ENCODE measurements around the gene ADAMTS15.

- TF ChIP-seq, protein P1, sequence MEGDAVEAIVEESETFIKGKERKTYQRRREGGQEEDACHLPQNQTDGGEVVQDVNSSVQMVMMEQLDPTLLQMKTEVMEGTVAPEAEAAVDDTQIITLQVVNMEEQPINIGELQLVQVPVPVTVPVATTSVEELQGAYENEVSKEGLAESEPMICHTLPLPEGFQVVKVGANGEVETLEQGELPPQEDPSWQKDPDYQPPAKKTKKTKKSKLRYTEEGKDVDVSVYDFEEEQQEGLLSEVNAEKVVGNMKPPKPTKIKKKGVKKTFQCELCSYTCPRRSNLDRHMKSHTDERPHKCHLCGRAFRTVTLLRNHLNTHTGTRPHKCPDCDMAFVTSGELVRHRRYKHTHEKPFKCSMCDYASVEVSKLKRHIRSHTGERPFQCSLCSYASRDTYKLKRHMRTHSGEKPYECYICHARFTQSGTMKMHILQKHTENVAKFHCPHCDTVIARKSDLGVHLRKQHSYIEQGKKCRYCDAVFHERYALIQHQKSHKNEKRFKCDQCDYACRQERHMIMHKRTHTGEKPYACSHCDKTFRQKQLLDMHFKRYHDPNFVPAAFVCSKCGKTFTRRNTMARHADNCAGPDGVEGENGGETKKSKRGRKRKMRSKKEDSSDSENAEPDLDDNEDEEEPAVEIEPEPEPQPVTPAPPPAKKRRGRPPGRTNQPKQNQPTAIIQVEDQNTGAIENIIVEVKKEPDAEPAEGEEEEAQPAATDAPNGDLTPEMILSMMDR (IDR thresholded peaks at IDR 0.05): no peak
- no peak for TF ChIP-seq POLR2A (IDR thresholded peaks at IDR 0.05)
Measured at GRCh38 chr11:130483124-130483523, 34.7 kb downstream of the ADAMTS15 start.
